Measurements from ENCODE around the gene MAPKAP1. TPM values are rescaled to one million over a fixed set of nuclear protein-coding genes. Genes with fewer than 3 reads are reported as not detected.

MAPKAP1 gene
- polyA plus RNA-seq, 1 donor: 46.8 TPM

- H3K4me1 ChIP-seq (ENCODE audit: control insufficient read depth, insufficient read depth, low read length): no peaks in the 10 kb centered on the region
- H3K36me3 ChIP-seq (ENCODE audit: control insufficient read depth, insufficient read depth, low read length): peaks cover under 1% of the 10 kb centered on the region
- no peak for DNase-seq
- H3K4me3 ChIP-seq (ENCODE audit: low read length): no peak overlapping the region
- no peaks in the 10 kb centered on the region for H3K27me3 ChIP-seq (ENCODE audit: control insufficient read depth, insufficient read depth, low read length)
- no peak overlapping the region for H3K27ac ChIP-seq (ENCODE audit: low read length)
- no peaks in the 10 kb centered on the region for H3K9me3 ChIP-seq (ENCODE audit: control insufficient read depth, low read depth, low read length)
- no CpG with 5 or more reads among the region's 2 CpGs for WGBS (ENCODE audit: insufficient coverage, low lambda C conversion rate)
These were observed 214.3 kb downstream of the MAPKAP1 start for GRCh38 chr9:125492719-125493118.

GRCh38 chr9:125487842-125488241 lies 219.2 kb downstream of the MAPKAP1 start:
- Histone ChIP-seq H3K36me3 (ENCODE audit: control insufficient read depth, insufficient read depth, low read length) (peaks cover 5% of the 10 kb centered on the region), H3K27me3 (ENCODE audit: control insufficient read depth, insufficient read depth, low read length) (no peaks in the 10 kb centered on the region), H3K27ac (ENCODE audit: low read length) (no peak overlapping the region), H3K4me1 (ENCODE audit: control insufficient read depth, insufficient read depth, low read length) (no peaks in the 10 kb centered on the region), H3K4me3 (ENCODE audit: low read length) (no peak overlapping the region), H3K9me3 (ENCODE audit: control insufficient read depth, low read depth, low read length) (no peaks in the 10 kb centered on the region)
- no peak for DNase-seq
- WGBS (ENCODE audit: insufficient coverage, low lambda C conversion rate): no CpG with 5 or more reads among the region's 2 CpGs

DNA sequence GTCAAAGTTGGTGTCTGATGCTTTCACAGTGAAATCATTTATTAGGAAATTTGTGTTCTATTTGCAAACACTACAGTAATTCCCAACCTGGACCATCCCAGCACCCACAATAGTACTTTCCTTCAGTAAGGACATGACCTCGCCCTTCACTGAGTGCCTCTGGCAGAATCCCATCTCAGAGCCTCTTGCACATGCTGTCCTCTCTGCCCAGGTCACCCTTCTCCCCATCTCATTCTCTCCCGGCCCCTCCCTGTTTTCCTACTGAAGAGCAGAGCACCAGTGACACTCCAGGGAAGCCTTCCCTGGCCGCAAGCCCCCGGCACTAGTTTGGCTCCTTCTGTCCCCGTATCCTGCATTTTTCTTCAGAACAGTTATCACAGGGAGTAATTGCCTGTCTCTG lies 220.4 kb downstream of the MAPKAP1 start:
- H3K4me1 ChIP-seq (ENCODE audit: control insufficient read depth, insufficient read depth, low read length): no peaks in the 10 kb centered on the region
- WGBS (ENCODE audit: insufficient coverage, low lambda C conversion rate): 100% methylated on average over 1 of the region's 5 CpGs
- no peak overlapping the region for H3K4me3 ChIP-seq (ENCODE audit: low read length)
- DNase-seq: no peak
- H3K27me3 ChIP-seq (ENCODE audit: control insufficient read depth, insufficient read depth, low read length): no peaks in the 10 kb centered on the region
- no peak overlapping the region for H3K27ac ChIP-seq (ENCODE audit: low read length)
- H3K9me3 ChIP-seq (ENCODE audit: control insufficient read depth, low read depth, low read length): no peaks in the 10 kb centered on the region
- peaks cover 5% of the 10 kb centered on the region for H3K36me3 ChIP-seq (ENCODE audit: control insufficient read depth, insufficient read depth, low read length)

GRCh38 chr9:125486152-125486508 lies 220.9 kb downstream of the MAPKAP1 start:
- Histone ChIP-seq H3K27ac (ENCODE audit: low read length) (no peak overlapping the region), H3K4me3 (ENCODE audit: low read length) (no peak overlapping the region), H3K4me1 (ENCODE audit: control insufficient read depth, insufficient read depth, low read length) (no peaks in the 10 kb centered on the region), H3K9me3 (ENCODE audit: control insufficient read depth, low read depth, low read length) (no peaks in the 10 kb centered on the region), H3K36me3 (ENCODE audit: control insufficient read depth, insufficient read depth, low read length) (peaks cover 9% of the 10 kb centered on the region), H3K27me3 (ENCODE audit: control insufficient read depth, insufficient read depth, low read length) (no peaks in the 10 kb centered on the region)
- WGBS (ENCODE audit: insufficient coverage, low lambda C conversion rate): 100% methylated on average over 1 of the region's 3 CpGs
- DNase-seq: peak; percentile 37 to 44

- no CpG with 5 or more reads among the region's 5 CpGs for WGBS (ENCODE audit: insufficient coverage, low lambda C conversion rate)
- peaks cover 11% of the 10 kb centered on the region for H3K36me3 ChIP-seq (ENCODE audit: control insufficient read depth, insufficient read depth, low read length)
- H3K4me1 ChIP-seq (ENCODE audit: control insufficient read depth, insufficient read depth, low read length): no peaks in the 10 kb centered on the region
- H3K27me3 ChIP-seq (ENCODE audit: control insufficient read depth, insufficient read depth, low read length): no peaks in the 10 kb centered on the region
- DNase-seq: no peak
- H3K27ac ChIP-seq (ENCODE audit: low read length): no peak overlapping the region
- no peak overlapping the region for H3K4me3 ChIP-seq (ENCODE audit: low read length)
- no peaks in the 10 kb centered on the region for H3K9me3 ChIP-seq (ENCODE audit: control insufficient read depth, low read depth, low read length)
These were observed 221.4 kb downstream of the MAPKAP1 start for GRCh38 chr9:125485471-125486151.

DNA sequence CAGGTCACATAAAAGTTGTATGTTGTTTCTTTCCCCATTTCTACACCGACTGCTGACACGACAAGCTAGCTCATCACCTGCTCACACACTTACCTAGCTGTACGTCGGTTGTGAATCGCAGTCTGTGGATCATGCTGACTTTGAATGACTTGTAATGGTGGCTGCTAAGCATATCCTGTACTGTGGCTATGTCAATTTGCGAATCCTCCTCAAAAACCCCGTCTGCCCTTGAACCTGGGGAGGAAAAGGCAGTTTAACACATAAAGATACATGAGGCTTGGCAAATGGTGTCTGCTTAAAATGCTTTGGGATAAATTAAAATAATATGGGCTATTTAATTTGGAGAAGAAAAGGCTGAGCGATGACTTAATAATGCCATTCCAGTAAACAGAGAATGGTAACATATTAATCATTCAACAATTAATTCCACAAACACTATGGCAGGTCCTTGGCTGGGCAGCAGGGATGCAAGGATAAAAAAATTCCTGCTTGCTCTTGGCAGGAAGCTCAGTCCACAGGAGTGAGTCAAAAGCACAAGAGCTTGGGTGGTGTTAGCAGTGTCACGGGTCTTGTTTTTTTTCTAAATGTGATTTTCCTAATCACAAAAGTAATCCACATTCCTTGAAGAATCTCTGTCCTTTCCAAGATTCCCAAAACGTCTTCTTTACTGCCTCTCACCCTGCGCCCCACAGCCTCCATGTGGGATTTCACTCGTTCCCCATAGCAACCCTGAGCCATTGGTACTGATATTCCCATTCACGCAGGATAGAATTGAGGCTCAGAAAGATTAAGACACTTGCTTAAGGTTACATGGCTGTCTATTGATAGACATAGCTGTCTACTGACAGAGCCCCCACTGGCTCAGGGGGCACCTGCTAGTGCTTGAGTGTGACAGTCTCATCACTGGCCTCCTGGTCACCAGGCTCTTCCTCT lies 222.4 kb downstream of the MAPKAP1 start:
- no peaks in the 10 kb centered on the region for H3K9me3 ChIP-seq (ENCODE audit: control insufficient read depth, low read depth, low read length)
- no peak for DNase-seq
- H3K4me3 ChIP-seq (ENCODE audit: low read length): no peak overlapping the region
- no peaks in the 10 kb centered on the region for H3K4me1 ChIP-seq (ENCODE audit: control insufficient read depth, insufficient read depth, low read length)
- no CpG with 5 or more reads among the region's 13 CpGs for WGBS (ENCODE audit: insufficient coverage, low lambda C conversion rate)
- H3K36me3 ChIP-seq (ENCODE audit: control insufficient read depth, insufficient read depth, low read length): peaks cover 17% of the 10 kb centered on the region
- H3K27me3 ChIP-seq (ENCODE audit: control insufficient read depth, insufficient read depth, low read length): no peaks in the 10 kb centered on the region
- no peak overlapping the region for H3K27ac ChIP-seq (ENCODE audit: low read length)

DNA sequence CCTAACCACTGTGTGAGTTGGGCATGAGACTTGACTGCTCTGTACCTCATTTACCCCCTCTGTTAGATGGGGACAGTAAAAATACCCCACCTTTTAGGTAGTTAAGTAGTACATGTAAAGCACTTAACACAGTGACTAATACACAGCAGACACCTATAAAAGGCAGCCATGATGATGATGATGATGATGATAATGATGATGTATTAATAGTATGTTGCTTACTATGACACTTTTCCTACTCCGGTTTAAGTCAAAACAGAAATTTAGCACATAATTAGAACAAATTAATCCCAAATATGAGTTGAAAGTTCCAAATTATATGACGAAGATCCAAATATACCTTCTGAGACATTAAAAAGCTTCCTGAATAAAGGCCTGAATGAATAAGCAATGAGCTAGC lies 223.3 kb downstream of the MAPKAP1 start:
- Histone ChIP-seq H3K4me1 (ENCODE audit: control insufficient read depth, insufficient read depth, low read length) (no peaks in the 10 kb centered on the region), H3K9me3 (ENCODE audit: control insufficient read depth, low read depth, low read length) (no peaks in the 10 kb centered on the region), H3K27ac (ENCODE audit: low read length) (no peak overlapping the region), H3K36me3 (ENCODE audit: control insufficient read depth, insufficient read depth, low read length) (peaks cover 22% of the 10 kb centered on the region), H3K4me3 (ENCODE audit: low read length) (no peak overlapping the region), H3K27me3 (ENCODE audit: control insufficient read depth, insufficient read depth, low read length) (no peaks in the 10 kb centered on the region)
- WGBS (ENCODE audit: insufficient coverage, low lambda C conversion rate): 100% methylated on average over 1 of the region's 2 CpGs
- DNase-seq: no peak

GRCh38 chr9:125479846-125480615 lies 227.0 kb downstream of the MAPKAP1 start:
- no CpG with 5 or more reads among the region's 7 CpGs for WGBS (ENCODE audit: insufficient coverage, low lambda C conversion rate)
- Histone ChIP-seq H3K27ac (ENCODE audit: low read length) (no peak overlapping the region), H3K4me3 (ENCODE audit: low read length) (no peak overlapping the region), H3K27me3 (ENCODE audit: control insufficient read depth, insufficient read depth, low read length) (no peaks in the 10 kb centered on the region), H3K9me3 (ENCODE audit: control insufficient read depth, low read depth, low read length) (no peaks in the 10 kb centered on the region), H3K36me3 (ENCODE audit: control insufficient read depth, insufficient read depth, low read length) (peaks cover 37% of the 10 kb centered on the region), H3K4me1 (ENCODE audit: control insufficient read depth, insufficient read depth, low read length) (no peaks in the 10 kb centered on the region)
- no peak for DNase-seq

DNA sequence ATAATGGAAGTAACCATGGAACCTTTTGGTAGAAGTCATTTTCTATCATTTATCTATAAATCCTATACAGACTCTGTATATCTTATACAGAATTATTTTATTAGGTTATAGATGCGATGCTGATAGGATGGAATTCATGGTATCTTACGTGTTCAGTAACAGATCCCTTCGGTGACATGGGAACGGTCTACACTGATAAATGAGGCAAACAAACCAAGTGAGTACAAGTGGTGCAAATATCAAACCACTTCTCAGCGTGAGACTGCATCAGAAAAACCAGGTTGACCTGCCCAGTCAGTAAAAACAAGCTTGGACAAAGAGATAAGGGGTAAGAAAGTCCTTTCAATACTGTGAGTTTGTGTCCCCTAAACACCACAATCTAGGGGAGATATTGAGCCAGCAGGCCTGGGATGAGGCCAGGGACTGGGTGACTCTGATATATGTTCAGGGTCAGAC lies 229.9 kb downstream of the MAPKAP1 start:
- H3K9me3 ChIP-seq (ENCODE audit: control insufficient read depth, low read depth, low read length): no peaks in the 10 kb centered on the region
- no peak overlapping the region for H3K4me3 ChIP-seq (ENCODE audit: low read length)
- DNase-seq: no peak
- 100% methylated on average over 1 of the region's 5 CpGs for WGBS (ENCODE audit: insufficient coverage, low lambda C conversion rate)
- H3K27me3 ChIP-seq (ENCODE audit: control insufficient read depth, insufficient read depth, low read length): no peaks in the 10 kb centered on the region
- H3K27ac ChIP-seq (ENCODE audit: low read length): no peak overlapping the region
- H3K36me3 ChIP-seq (ENCODE audit: control insufficient read depth, insufficient read depth, low read length): peaks cover 32% of the 10 kb centered on the region
- peaks cover 8% of the 10 kb centered on the region for H3K4me1 ChIP-seq (ENCODE audit: control insufficient read depth, insufficient read depth, low read length)

GRCh38 chr9:125476645-125477044 lies 230.4 kb downstream of the MAPKAP1 start:
- Histone ChIP-seq H3K27me3 (ENCODE audit: control insufficient read depth, insufficient read depth, low read length) (no peaks in the 10 kb centered on the region), H3K9me3 (ENCODE audit: control insufficient read depth, low read depth, low read length) (no peaks in the 10 kb centered on the region), H3K4me1 (ENCODE audit: control insufficient read depth, insufficient read depth, low read length) (peaks cover 8% of the 10 kb centered on the region), H3K36me3 (ENCODE audit: control insufficient read depth, insufficient read depth, low read length) (peaks cover 32% of the 10 kb centered on the region), H3K4me3 (ENCODE audit: low read length) (no peak overlapping the region), H3K27ac (ENCODE audit: low read length) (no peak overlapping the region)
- no peak for DNase-seq
- WGBS (ENCODE audit: insufficient coverage, low lambda C conversion rate): 60% methylated on average over 1 of the region's 6 CpGs
